BJ (cell line): Measurements from ENCODE around the gene COQ8A. TPM values are rescaled to one million over a fixed set of nuclear protein-coding genes. Genes with fewer than 3 reads are reported as not detected.

ENCODE experiments used
- CTCF ChIA-PET: fragments of 350-600 bp; formaldehyde crosslinking; extraction: SDS; loops from one replicate; lab custom pipeline; 2021; ENCODE audit warnings: antibody characterized with exemption, inconsistent platforms; lab: Yijun Ruan, JAX
- POLR2A ChIA-PET: fragments of 300-600 bp; sonication (Branson Sonifier 250); formaldehyde crosslinking; extraction: SDS; loops from one replicate; lab custom pipeline; 2021; ENCODE audit warnings: antibody characterized with exemption; lab: Charles Lee
- DNase-seq: peaks from one replicate; pipeline ENCODE4 v3.0.0-alpha.2; 2011; ENCODE audit warnings: low read depth
- H3K27me3 ChIP-seq: 2 replicates; pipeline ENCODE4 v1.6.0; 2011; ENCODE audit warnings: low read length; ENCODE audit not compliant: control insufficient read depth, insufficient read depth
- H3K36me3 ChIP-seq: 2 replicates; pipeline ENCODE4 v1.5.1; 2011; ENCODE audit warnings: low read length; ENCODE audit not compliant: control insufficient read depth, insufficient read depth
- H3K4me3 ChIP-seq: 2 replicates; pipeline ENCODE4 v1.5.1; 2011; ENCODE audit warnings: low read depth, mild to moderate bottlenecking, control low read depth, low read length
- polyA plus RNA-seq: library from polyadenylated mRNA; depleted of rRNA; stranded (reverse); fragments of >200 nt; gene quantifications from 2 replicates; pipeline ENCODE4 v1.2.3, GENCODE V29; 2011
- TF ChIP-seq, protein P1 (sequence below): IDR thresholded peaks from 2 replicates; pipeline ENCODE4 v1.5.1; 2011; ENCODE audit warnings: low read depth, mild to moderate bottlenecking, control low read depth, inconsistent platforms, low read length, moderate library complexity; ENCODE audit not compliant: insufficient read depth

COQ8A gene
- polyA plus RNA-seq, 1 experiment, result 6.8 TPM

DNA sequence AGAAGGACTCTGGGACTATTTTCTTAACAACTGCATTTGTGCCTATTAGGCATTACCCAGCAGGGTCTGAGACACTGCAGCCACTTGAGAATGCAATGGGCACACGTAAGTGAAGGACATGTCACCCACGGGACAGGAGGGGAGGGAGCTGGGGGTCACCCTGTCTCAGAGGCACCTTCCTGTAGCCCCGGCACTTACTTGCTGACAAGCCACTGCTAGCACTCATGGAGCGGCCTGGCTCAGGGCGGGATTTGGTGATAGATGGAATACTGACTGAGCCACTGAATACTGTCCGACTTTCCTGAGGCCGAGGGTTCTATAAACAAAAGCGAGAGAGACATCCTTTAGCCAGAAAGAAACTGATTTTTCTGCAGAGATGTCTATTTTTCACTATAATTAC lies 64.7 kb downstream of the COQ8A start:
- Histone ChIP-seq H3K36me3 (peaks cover 13% of the 10 kb centered on the region), H3K4me3 (no peak overlapping the region), H3K27me3 (no peaks in the 10 kb centered on the region)
- ChIA-PET CTCF (no interaction called here), POLR2A (no interaction called here)
- TF ChIP-seq, protein P1, sequence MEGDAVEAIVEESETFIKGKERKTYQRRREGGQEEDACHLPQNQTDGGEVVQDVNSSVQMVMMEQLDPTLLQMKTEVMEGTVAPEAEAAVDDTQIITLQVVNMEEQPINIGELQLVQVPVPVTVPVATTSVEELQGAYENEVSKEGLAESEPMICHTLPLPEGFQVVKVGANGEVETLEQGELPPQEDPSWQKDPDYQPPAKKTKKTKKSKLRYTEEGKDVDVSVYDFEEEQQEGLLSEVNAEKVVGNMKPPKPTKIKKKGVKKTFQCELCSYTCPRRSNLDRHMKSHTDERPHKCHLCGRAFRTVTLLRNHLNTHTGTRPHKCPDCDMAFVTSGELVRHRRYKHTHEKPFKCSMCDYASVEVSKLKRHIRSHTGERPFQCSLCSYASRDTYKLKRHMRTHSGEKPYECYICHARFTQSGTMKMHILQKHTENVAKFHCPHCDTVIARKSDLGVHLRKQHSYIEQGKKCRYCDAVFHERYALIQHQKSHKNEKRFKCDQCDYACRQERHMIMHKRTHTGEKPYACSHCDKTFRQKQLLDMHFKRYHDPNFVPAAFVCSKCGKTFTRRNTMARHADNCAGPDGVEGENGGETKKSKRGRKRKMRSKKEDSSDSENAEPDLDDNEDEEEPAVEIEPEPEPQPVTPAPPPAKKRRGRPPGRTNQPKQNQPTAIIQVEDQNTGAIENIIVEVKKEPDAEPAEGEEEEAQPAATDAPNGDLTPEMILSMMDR, result no peak
- no peak for DNase-seq

DNA sequence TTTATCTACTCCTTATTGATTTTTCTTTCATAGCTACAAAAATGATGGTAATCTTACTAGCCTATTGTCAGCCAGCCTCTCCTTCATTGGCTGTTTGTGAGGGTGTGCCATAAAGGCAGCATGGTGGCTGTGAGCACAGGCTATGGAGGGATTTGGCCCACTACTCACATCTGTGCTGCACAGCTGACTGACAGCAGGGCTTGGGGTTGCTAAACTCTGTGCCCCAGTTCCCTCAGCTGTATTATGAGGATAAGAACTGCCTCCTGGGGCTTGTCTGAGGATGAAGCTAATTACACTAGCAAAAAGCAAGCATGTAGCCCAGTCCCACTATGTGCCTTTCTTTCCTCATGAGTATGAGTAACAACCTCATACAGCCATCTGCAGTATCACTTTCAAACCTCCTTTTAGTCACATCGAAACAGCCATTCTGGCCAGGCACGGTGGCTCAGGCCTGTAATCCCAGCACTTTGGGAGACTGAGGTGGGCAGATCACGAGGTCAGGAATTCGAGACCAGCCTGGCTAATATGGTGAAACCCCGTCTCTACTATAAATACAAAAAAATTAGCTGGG lies 66.2 kb downstream of the COQ8A start:
- H3K4me3 ChIP-seq, result no peak overlapping the region
- H3K36me3 ChIP-seq, result peaks cover 8% of the 10 kb centered on the region
- POLR2A ChIA-PET, result no interaction called here
- H3K27me3 ChIP-seq, result no peaks in the 10 kb centered on the region
- CTCF ChIA-PET, result interaction anchor here (0.6 to 1.0 kb wide), 2 partner anchors 12 to 58 kb away, joined by 3 read pairs; no protein-coding TSS in a partner anchor
- no peak for DNase-seq
- TF ChIP-seq, protein P1, result no peak

DNA sequence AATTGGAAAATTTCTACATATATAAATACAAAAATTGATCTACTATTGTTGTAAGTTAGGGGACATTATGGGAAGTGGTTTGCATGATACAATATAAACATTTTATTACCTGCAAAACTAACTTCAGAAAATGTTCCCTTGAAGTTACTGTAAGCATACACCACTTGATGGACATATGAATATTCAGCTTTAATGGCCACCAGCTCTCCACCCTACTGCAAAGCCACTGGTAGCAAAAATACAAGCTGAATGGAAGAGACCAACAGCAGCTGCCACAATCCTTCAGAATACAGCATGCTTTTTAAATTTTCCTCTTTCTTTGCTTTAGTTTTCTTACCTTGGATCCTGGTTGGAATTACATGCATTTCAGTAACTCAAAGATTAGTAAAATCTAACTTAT lies 69.8 kb downstream of the COQ8A start:
- Histone ChIP-seq H3K36me3 (0 out of 2 replicates have a peak, but pooled peaks cover 3% of the 10 kb centered on the region), H3K27me3 (no peaks in the 10 kb centered on the region), H3K4me3 (no peak overlapping the region)
- POLR2A ChIA-PET, result interaction anchor here (0.6 kb wide), 1 partner anchor 61 kb away, joined by 5 read pairs; no protein-coding TSS in a partner anchor
- CTCF ChIA-PET, result interaction anchor here (1.1 kb wide), 1 partner anchor 24 kb away, joined by 3 read pairs; no protein-coding TSS in a partner anchor
- no peak for DNase-seq
- TF ChIP-seq, protein P1, result no peak

DNA sequence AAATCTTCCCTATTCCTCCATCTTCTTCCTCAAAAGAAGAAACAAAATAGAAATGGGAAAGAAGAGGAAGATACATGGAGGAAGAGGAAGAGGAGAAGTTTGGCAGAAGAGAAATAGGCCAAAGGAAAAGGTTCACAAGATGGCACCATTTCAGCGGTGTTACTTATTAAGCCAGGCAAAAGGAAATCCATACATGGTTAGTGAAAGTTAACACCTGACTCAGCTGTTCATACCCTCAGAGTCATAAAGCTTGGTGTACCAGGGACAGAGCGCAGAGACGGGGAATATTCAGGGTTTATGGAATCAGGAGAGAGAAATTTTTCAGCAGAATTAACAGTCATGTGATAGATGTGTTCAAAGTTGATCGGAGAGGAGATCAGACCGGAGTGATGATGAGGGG lies 70.6 kb downstream of the COQ8A start:
- TF ChIP-seq, protein P1, result no peak
- Histone ChIP-seq H3K36me3 (0 out of 2 replicates have a peak, but pooled peaks cover 3% of the 10 kb centered on the region), H3K27me3 (no peaks in the 10 kb centered on the region), H3K4me3 (no peak overlapping the region)
- ChIA-PET POLR2A (no interaction called here), CTCF (interaction anchor here (1.1 kb wide), 1 partner anchor 23 kb away, joined by 3 read pairs; no protein-coding TSS in a partner anchor)
- no peak for DNase-seq

DNA sequence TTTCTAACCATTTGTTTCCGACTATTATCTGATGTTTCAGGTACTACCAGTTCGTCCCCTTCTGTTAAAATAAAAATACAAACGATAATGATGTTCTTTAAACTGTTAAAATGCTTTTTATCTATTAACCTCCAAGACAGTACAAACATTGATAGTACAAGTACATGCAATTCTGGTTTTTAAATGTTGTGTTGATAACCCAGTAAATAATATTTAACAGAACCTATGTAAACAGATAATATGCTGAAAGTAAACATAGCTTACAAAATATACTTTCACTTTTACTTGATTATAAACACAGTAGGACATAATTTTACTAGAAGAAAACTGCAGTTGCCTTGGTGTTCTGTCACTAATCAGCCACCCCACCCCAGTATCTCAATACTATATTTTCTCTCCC lies 76.9 kb downstream of the COQ8A start:
- CTCF ChIA-PET, result interaction anchor here (1.2 kb wide), 1 partner anchor 14 kb away, joined by 3 read pairs; no protein-coding TSS in a partner anchor
- TF ChIP-seq, protein P1, result no peak
- peaks cover 3% of the 10 kb centered on the region; the same call in 1 of the 2 replicates for H3K36me3 ChIP-seq
- POLR2A ChIA-PET, result no interaction called here
- no peak overlapping the region for H3K4me3 ChIP-seq
- DNase-seq, result no peak
- H3K27me3 ChIP-seq, result no peaks in the 10 kb centered on the region
